Mesenchymal stem cell (in vitro differentiated cells and primary cell): ENCODE results near the gene TSSK6.

Source experiments
- DNase-seq: peaks from one replicate; pipeline ENCODE4 v3.0.0-alpha.2; 2013
- H2AFZ ChIP-seq: one replicate; pipeline ENCODE4 v1.6.1; 2013; ENCODE audit warnings: low read depth, mild to moderate bottlenecking, control low read depth, inconsistent platforms, low read length, moderate library complexity
- H2AK5ac ChIP-seq: 2 replicates; pipeline ENCODE4 v1.6.1; 2013; ENCODE audit warnings: low read length, moderate library complexity, mild to moderate bottlenecking, inconsistent platforms; ENCODE audit not compliant: severe bottlenecking
- H2BK120ac ChIP-seq: one replicate; pipeline ENCODE4 v1.6.1; 2013; ENCODE audit warnings: low read depth, mild to moderate bottlenecking, inconsistent platforms, low read length, moderate library complexity
- H2BK12ac ChIP-seq, 2 experiments: one replicate each; pipeline ENCODE4 v1.6.1; 2013; ENCODE audit warnings: inconsistent platforms in 2 of 2, low read length in 2 of 2, mild to moderate bottlenecking in 2 of 2, moderate library complexity in 2 of 2, control low read depth in 1 of 2
- H2BK15ac ChIP-seq: one replicate; pipeline ENCODE4 v1.6.1; 2013; ENCODE audit warnings: mild to moderate bottlenecking, low read depth, inconsistent platforms; ENCODE audit not compliant: poor library complexity, severe bottlenecking
- H2BK5ac ChIP-seq: 2 replicates; pipeline ENCODE4 v1.6.1; 2013; ENCODE audit warnings: low read depth, mild to moderate bottlenecking, low read length, control low read depth, inconsistent platforms; ENCODE audit not compliant: poor library complexity, severe bottlenecking
- H3K14ac ChIP-seq, 2 experiments: one replicate each; pipeline ENCODE4 v1.6.1; 2013; ENCODE audit warnings: inconsistent platforms in 2 of 2, low read length in 2 of 2, control low read depth in 1 of 2, mild to moderate bottlenecking in 1 of 2, moderate library complexity in 1 of 2
- H3K18ac ChIP-seq, 2 experiments: one replicate each; pipeline ENCODE4 v1.6.1; 2013; ENCODE audit warnings: inconsistent platforms in 2 of 2, low read length in 2 of 2, control low read depth in 1 of 2, low read depth in 1 of 2, mild to moderate bottlenecking in 1 of 2
- H3K23ac ChIP-seq, 2 experiments: one replicate each; pipeline ENCODE4 v1.6.1; 2013; ENCODE audit warnings: inconsistent platforms in 2 of 2, low read length in 2 of 2, mild to moderate bottlenecking in 2 of 2, moderate library complexity in 2 of 2, control low read depth in 1 of 2
- H3K27ac ChIP-seq: 2 replicates; pipeline ENCODE4 v1.5.1; 2013; ENCODE audit warnings: mild to moderate bottlenecking, moderate library complexity, low read length, control low read depth, inconsistent platforms; ENCODE audit not compliant: poor library complexity, severe bottlenecking
- H3K27me3 ChIP-seq, 2 experiments: 2 replicates each; pipeline versions ENCODE4 v1.6.1 to v1.7.0; 2013; ENCODE audit warnings: low read length in 2 of 2, mild to moderate bottlenecking in 2 of 2, moderate library complexity in 2 of 2, control low read depth in 1 of 2, inconsistent platforms in 1 of 2; ENCODE audit not compliant: control insufficient read depth in 1 of 2, insufficient read depth in 1 of 2
- H3K36me3 ChIP-seq, 2 experiments: 2 replicates each; pipeline versions ENCODE4 v1.6.1 to v1.7.0; 2013; ENCODE audit warnings: low read length in 2 of 2, control low read depth in 1 of 2, inconsistent platforms in 1 of 2, low read depth in 1 of 2, mild to moderate bottlenecking in 1 of 2; ENCODE audit not compliant: insufficient read depth in 2 of 2, control insufficient read depth in 1 of 2
- H3K4ac ChIP-seq, 2 experiments: one replicate each; pipeline ENCODE4 v1.6.1; 2013; ENCODE audit warnings: inconsistent platforms in 2 of 2, low read length in 2 of 2, mild to moderate bottlenecking in 2 of 2, moderate library complexity in 2 of 2, control low read depth in 1 of 2, low read depth in 1 of 2
- H3K4me1 ChIP-seq: 2 replicates; pipeline ENCODE4 v1.6.1; 2013; ENCODE audit warnings: low read depth, low read length, control low read depth; ENCODE audit not compliant: control insufficient read depth, insufficient read depth
- H3K4me2 ChIP-seq: 2 replicates; pipeline ENCODE4 v1.6.1; 2013; ENCODE audit warnings: low read length, mild to moderate bottlenecking, inconsistent platforms; ENCODE audit not compliant: poor library complexity, severe bottlenecking
- H3K4me3 ChIP-seq, 2 experiments: 2 replicates each; pipeline versions ENCODE4 v1.5.1 to v1.7.0; 2013; ENCODE audit warnings: low read length in 2 of 2, mild to moderate bottlenecking in 2 of 2, control low read depth in 1 of 2, low read depth in 1 of 2; ENCODE audit not compliant: insufficient read depth in 1 of 2
- H3K79me1 ChIP-seq: replicated peaks from 2 replicates; pipeline ENCODE4 v1.6.1; 2013; ENCODE audit warnings: mild to moderate bottlenecking, control low read depth, low read length, inconsistent platforms; ENCODE audit not compliant: poor library complexity, severe bottlenecking
- H3K9ac ChIP-seq: 2 replicates; pipeline ENCODE4 v1.7.0; 2013; ENCODE audit warnings: mild to moderate bottlenecking, low read length, moderate library complexity
- H3K9me3 ChIP-seq: 2 replicates; pipeline ENCODE4 v1.7.0; 2013; ENCODE audit warnings: mild to moderate bottlenecking, low read length; ENCODE audit not compliant: control insufficient read depth
- H4K8ac ChIP-seq: one replicate; pipeline ENCODE4 v1.6.1; 2013; ENCODE audit warnings: inconsistent platforms, mild to moderate bottlenecking, low read length, moderate library complexity
- H4K91ac ChIP-seq: one replicate; pipeline ENCODE4 v1.6.1; 2013; ENCODE audit warnings: mild to moderate bottlenecking, low read length, inconsistent platforms
- WGBS: methylation state at CpG from one replicate; pipeline ENCODE4 v1.1.7; 2013; ENCODE audit warnings: mixed read lengths; 5-methylcytosine and 5-hydroxymethylcytosine counted together

The TSSK6 gene

GRCh38 chr19:19477705-19478383 is 37.5 kb downstream of the TSSK6 start:
- no peak overlapping the region for H3K4me2 ChIP-seq
- H4K8ac ChIP-seq: no peak overlapping the region
- no peaks in the 10 kb centered on the region for H3K9me3 ChIP-seq
- H3K27me3 ChIP-seq: no peaks in the 10 kb centered on the region
- H3K18ac ChIP-seq: no peak overlapping the region
- H4K91ac ChIP-seq: no peak overlapping the region
- no peak overlapping the region for H3K4ac ChIP-seq
- H3K36me3 ChIP-seq: peaks cover 33 to 41% of the 10 kb centered on the region in 2 experiments
- no peak overlapping the region for H2AFZ ChIP-seq
- WGBS: 95% methylated on average over 10 of the region's 10 CpGs
- H2BK120ac ChIP-seq: no peak overlapping the region
- H3K79me1 ChIP-seq: peaks cover 46% of the 10 kb centered on the region
- H3K23ac ChIP-seq: no peak overlapping the region
- no peak overlapping the region for H3K27ac ChIP-seq
- no peak overlapping the region for H2BK5ac ChIP-seq
- H3K9ac ChIP-seq: no peak overlapping the region
- no peak overlapping the region for H3K4me3 ChIP-seq
- H2BK15ac ChIP-seq: no peak overlapping the region
- no peak overlapping the region for H2BK12ac ChIP-seq
- no peak overlapping the region for H3K14ac ChIP-seq
- no peak overlapping the region for H2AK5ac ChIP-seq
- DNase-seq: no peak
- peaks cover 17% of the 10 kb centered on the region for H3K4me1 ChIP-seq

GRCh38 chr19:19475849-19476828 is 39.2 kb downstream of the TSSK6 start:
- H2AK5ac ChIP-seq: no peak overlapping the region
- H3K4me1 ChIP-seq: peaks cover 14% of the 10 kb centered on the region
- H2BK120ac ChIP-seq: no peak overlapping the region
- H3K4me3 ChIP-seq: no peak overlapping the region
- H3K18ac ChIP-seq: no peak overlapping the region
- H2AFZ ChIP-seq: no peak overlapping the region
- no peak overlapping the region for H2BK15ac ChIP-seq
- WGBS: 86% methylated on average over 19 of the region's 19 CpGs
- no peak overlapping the region for H3K14ac ChIP-seq
- no peak overlapping the region for H3K9ac ChIP-seq
- no peak overlapping the region for H3K27ac ChIP-seq
- H3K4me2 ChIP-seq: no peak overlapping the region
- H3K9me3 ChIP-seq: no peaks in the 10 kb centered on the region
- H3K27me3 ChIP-seq: no peaks in the 10 kb centered on the region
- H3K79me1 ChIP-seq: peaks cover 46% of the 10 kb centered on the region
- H2BK5ac ChIP-seq: no peak overlapping the region
- DNase-seq: peak; percentile 33
- H3K23ac ChIP-seq: peak overlapping the region in 1 of 2 experiments; percentile 34
- H3K4ac ChIP-seq: no peak overlapping the region
- H4K91ac ChIP-seq: no peak overlapping the region
- peaks cover 33 to 40% of the 10 kb centered on the region in 2 experiments for H3K36me3 ChIP-seq
- H4K8ac ChIP-seq: no peak overlapping the region
- H2BK12ac ChIP-seq: no peak overlapping the region

GRCh38 chr19:19475015-19475765 is 40.2 kb downstream of the TSSK6 start:
- H2BK12ac ChIP-seq: no peak overlapping the region
- no peaks in the 10 kb centered on the region for H3K27me3 ChIP-seq
- no peak overlapping the region for H2BK5ac ChIP-seq
- H2BK120ac ChIP-seq: no peak overlapping the region
- H3K9ac ChIP-seq: no peak overlapping the region
- H3K14ac ChIP-seq: no peak overlapping the region
- peaks cover 39% of the 10 kb centered on the region for H3K79me1 ChIP-seq
- H2AFZ ChIP-seq: no peak overlapping the region
- no peak overlapping the region for H2AK5ac ChIP-seq
- H2BK15ac ChIP-seq: no peak overlapping the region
- no peak overlapping the region for H4K8ac ChIP-seq
- H3K27ac ChIP-seq: no peak overlapping the region
- no peak overlapping the region for H3K4me2 ChIP-seq
- no peak overlapping the region for H3K4me3 ChIP-seq
- no peak for DNase-seq
- H4K91ac ChIP-seq: no peak overlapping the region
- H3K4me1 ChIP-seq: peaks cover 14% of the 10 kb centered on the region
- no peak overlapping the region for H3K4ac ChIP-seq
- H3K23ac ChIP-seq: no peak overlapping the region
- H3K18ac ChIP-seq: peak overlapping the region in 1 of 2 experiments; percentile 29
- H3K36me3 ChIP-seq: peaks cover 27 to 31% of the 10 kb centered on the region in 2 experiments
- 86% methylated on average over 21 of the region's 21 CpGs for WGBS
- peaks cover 3% of the 10 kb centered on the region for H3K9me3 ChIP-seq
